Ovary (tissue), 3 donors: ENCODE results near the gene WDR55.

Source experiments
- POLR2A ChIP-seq: fragments of 450-650 bp; IDR thresholded peaks from one replicate; pipeline ENCODE4 v1.6.1; 2017; ENCODE audit warnings: antibody characterized with exemption, mild to moderate bottlenecking, moderate library complexity
- TF ChIP-seq, protein P1 (sequence below), 3 donors: fragments of 450-650 bp in 2 of 3; fragments of 200-600 bp in 1 of 3; IDR thresholded peaks; one replicate each; pipeline versions ENCODE4 v1.5.1 to v1.8.0; 2016 to 2022; ENCODE audit warnings: antibody characterized with exemption in 3 of 3, mild to moderate bottlenecking in 1 of 3
- donor health status: DM: no; HTN: no; CAD: no.

DNA sequence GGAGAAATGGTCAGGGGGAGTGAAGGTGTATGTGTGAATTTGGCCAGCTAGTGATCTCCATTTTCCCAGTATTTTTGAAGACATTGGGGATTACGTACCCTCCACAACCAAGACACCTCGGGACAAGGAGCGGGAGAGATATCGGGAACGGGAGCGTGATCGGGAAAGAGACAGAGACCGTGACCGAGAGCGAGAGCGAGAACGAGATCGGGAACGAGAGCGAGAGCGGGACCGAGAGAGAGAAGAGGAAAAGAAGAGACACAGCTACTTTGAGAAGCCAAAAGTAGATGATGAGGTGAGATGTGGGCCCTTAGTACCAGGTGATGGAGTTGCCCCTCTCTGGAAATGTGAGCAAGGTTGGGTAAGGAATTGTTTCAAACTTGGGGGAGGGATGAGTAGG lies 5.8 kb upstream of the WDR55 start:
- TF ChIP-seq, protein P1, sequence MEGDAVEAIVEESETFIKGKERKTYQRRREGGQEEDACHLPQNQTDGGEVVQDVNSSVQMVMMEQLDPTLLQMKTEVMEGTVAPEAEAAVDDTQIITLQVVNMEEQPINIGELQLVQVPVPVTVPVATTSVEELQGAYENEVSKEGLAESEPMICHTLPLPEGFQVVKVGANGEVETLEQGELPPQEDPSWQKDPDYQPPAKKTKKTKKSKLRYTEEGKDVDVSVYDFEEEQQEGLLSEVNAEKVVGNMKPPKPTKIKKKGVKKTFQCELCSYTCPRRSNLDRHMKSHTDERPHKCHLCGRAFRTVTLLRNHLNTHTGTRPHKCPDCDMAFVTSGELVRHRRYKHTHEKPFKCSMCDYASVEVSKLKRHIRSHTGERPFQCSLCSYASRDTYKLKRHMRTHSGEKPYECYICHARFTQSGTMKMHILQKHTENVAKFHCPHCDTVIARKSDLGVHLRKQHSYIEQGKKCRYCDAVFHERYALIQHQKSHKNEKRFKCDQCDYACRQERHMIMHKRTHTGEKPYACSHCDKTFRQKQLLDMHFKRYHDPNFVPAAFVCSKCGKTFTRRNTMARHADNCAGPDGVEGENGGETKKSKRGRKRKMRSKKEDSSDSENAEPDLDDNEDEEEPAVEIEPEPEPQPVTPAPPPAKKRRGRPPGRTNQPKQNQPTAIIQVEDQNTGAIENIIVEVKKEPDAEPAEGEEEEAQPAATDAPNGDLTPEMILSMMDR (IDR thresholded peaks at IDR 0.05), result no peak
- no peak for TF ChIP-seq POLR2A
